ENCODE results near the gene CCDC127. TPM values are rescaled to one million over a fixed set of nuclear protein-coding genes. Genes with fewer than 3 reads are reported as not detected.
"Not testable (repeated sequence)": the region's sequence is repeated elsewhere in the genome, so short reads cannot be mapped to it uniquely, and the experiment has no call there.

CCDC127 gene
- total RNA-seq, 2 experiments from 2014 or later: 1.9 to 2.8 TPM

- no peaks in the 10 kb centered on the region for H3K9me3 Mint-ChIP-seq
- intact Hi-C loops (cut with DNase I, micrococcal nuclease): no loop called here
- POLR2A ChIA-PET: no interaction called here
These were observed 50.4 kb downstream of the CCDC127 start for GRCh38 chr5:167511-167910.

DNA sequence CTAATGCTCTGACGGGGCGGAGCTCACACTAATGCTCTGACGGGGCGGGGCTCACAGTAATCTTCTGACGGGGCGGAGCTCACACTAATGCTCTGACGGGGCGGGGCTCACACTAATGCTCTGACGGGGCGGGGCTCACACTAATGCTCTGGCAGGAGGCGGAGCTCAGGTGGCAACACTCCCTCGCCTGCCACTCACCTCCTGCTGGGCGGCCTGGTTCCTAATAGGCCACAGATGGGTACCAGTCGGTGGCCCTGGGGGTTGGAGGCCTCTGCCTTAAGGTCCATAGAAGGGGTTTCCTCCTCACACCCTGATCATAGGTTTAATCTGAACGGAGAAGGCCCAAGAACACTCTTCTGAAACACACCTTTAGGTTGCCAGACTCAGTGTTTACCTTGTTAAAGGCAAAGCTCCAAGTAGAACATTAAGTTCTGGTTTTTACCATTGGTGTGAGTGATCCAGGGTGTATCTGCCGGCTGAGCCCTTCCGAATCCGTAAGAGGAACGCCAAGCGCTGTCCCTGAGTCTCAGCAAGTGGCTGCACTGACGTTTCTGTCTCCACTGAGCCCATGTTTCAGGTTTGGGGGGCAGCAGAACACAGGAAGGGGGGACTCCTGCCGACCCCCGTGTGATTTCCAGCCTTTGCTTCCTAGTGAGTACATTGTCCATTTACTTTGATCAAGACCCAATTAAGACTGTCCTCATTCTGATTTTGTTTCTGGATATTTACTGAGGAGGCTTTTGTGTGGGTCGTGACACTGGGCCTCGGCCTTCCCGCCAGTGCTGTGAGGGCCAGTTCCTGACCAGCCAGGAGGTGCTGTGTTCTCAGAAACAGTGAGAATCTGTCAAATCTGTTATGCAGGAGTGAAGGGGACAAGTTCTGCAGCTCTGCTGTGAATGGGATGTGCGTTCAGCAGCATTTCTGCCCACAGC, 51.2 kb downstream of the CCDC127 start:
- Histone ChIP-seq H3K36me3 (ENCODE audit: insufficient read depth, low read length) (no peaks in the 10 kb centered on the region), H3K4me1 (ENCODE audit: insufficient read depth, low read length) (no peaks in the 10 kb centered on the region), H3K27ac (ENCODE audit: low read depth in 1 of 2, low read length in 2 of 2) (no peak overlapping the region), H3K4me3 (ENCODE audit: low read length) (no peak overlapping the region), H3K27me3 (ENCODE audit: control insufficient read depth in 1 of 2, insufficient read depth in 2 of 2, low read length in 2 of 2) (no peaks in the 10 kb centered on the region), H3K9me3 (ENCODE audit: control insufficient read depth in 1 of 2, insufficient read depth in 1 of 2, low read length in 2 of 2) (peaks cover 0 to 16% of the 10 kb centered on the region in 2 experiments)
- H3K36me3 Mint-ChIP-seq (ENCODE audit: low read depth): no peaks in the 10 kb centered on the region
- DNase-seq: peak in 1 of 14 experiments; percentile 17
- TF ChIP-seq, protein P1, sequence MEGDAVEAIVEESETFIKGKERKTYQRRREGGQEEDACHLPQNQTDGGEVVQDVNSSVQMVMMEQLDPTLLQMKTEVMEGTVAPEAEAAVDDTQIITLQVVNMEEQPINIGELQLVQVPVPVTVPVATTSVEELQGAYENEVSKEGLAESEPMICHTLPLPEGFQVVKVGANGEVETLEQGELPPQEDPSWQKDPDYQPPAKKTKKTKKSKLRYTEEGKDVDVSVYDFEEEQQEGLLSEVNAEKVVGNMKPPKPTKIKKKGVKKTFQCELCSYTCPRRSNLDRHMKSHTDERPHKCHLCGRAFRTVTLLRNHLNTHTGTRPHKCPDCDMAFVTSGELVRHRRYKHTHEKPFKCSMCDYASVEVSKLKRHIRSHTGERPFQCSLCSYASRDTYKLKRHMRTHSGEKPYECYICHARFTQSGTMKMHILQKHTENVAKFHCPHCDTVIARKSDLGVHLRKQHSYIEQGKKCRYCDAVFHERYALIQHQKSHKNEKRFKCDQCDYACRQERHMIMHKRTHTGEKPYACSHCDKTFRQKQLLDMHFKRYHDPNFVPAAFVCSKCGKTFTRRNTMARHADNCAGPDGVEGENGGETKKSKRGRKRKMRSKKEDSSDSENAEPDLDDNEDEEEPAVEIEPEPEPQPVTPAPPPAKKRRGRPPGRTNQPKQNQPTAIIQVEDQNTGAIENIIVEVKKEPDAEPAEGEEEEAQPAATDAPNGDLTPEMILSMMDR (IDR thresholded peaks at IDR 0.05): no peak
- no peak overlapping the region for H3K4me3 Mint-ChIP-seq
- H3K27me3 Mint-ChIP-seq: no peaks in the 10 kb centered on the region
- no peaks in the 10 kb centered on the region for H3K9me3 Mint-ChIP-seq
- ChIA-PET CTCF (no interaction called here), POLR2A (no interaction called here)
- no peak overlapping the region for H3K27ac Mint-ChIP-seq
- intact Hi-C loops (cut with DNase I, micrococcal nuclease): no loop called here
- no peak for ATAC-seq (ENCODE audit: poor library complexity)
- no peaks in the 10 kb centered on the region for H3K4me1 Mint-ChIP-seq (ENCODE audit: low read depth)

More at GRCh38 chr5:167511-167910, 50.4 kb downstream of the CCDC127 start:
- H3K4me3 ChIP-seq (ENCODE audit: low read length): no peak overlapping the region
- no peak for ATAC-seq (ENCODE audit: poor library complexity)
- TF ChIP-seq, protein P1 (IDR thresholded peaks at IDR 0.05): no peak
- CTCF ChIA-PET: no interaction called here
- H3K4me1 ChIP-seq (ENCODE audit: insufficient read depth, low read length): no peaks in the 10 kb centered on the region
- no peaks in the 10 kb centered on the region for H3K27me3 ChIP-seq (ENCODE audit: control insufficient read depth in 1 of 2, insufficient read depth in 2 of 2, low read length in 2 of 2)
- DNase-seq: peak in 1 of 14 experiments; percentile 27
- H3K9me3 ChIP-seq (ENCODE audit: control insufficient read depth in 1 of 2, insufficient read depth in 1 of 2, low read length in 2 of 2): peaks cover 0 to 16% of the 10 kb centered on the region in 2 experiments
- H3K36me3 ChIP-seq (ENCODE audit: insufficient read depth, low read length): no peaks in the 10 kb centered on the region
- no peaks in the 10 kb centered on the region for H3K4me1 Mint-ChIP-seq (ENCODE audit: low read depth)
- H3K27ac Mint-ChIP-seq: no peak overlapping the region
- no peaks in the 10 kb centered on the region for H3K27me3 Mint-ChIP-seq
- H3K27ac ChIP-seq (ENCODE audit: low read depth in 1 of 2, low read length in 2 of 2): no peak overlapping the region
- no peaks in the 10 kb centered on the region for H3K36me3 Mint-ChIP-seq (ENCODE audit: low read depth)
- H3K4me3 Mint-ChIP-seq: no peak overlapping the region

DNA sequence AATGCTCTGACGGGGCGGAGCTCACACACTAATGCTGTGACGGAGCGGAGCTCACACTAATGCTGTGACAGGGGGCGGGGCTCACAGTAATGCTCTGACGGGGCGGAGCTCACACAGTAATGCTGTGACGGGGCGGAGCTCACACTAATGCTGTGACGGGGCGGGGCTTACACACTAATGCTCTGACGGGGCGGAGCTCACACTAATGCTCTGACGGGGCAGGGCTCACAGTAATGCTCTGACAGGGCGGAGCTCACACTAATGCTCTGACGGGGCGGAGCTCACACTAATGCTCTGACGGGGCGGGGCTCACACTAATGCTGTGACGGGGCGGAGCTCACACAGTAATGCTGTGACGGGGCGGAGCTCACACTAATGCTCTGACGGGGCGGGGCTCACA, 53.2 kb downstream of the CCDC127 start:
- H3K36me3 Mint-ChIP-seq (ENCODE audit: low read depth); H3K27ac ChIP-seq (ENCODE audit: low read depth in 1 of 2, low read length in 2 of 2); H3K4me1 ChIP-seq (ENCODE audit: insufficient read depth, low read length); H3K4me1 Mint-ChIP-seq (ENCODE audit: low read depth); H3K27me3 ChIP-seq (ENCODE audit: control insufficient read depth in 1 of 2, insufficient read depth in 2 of 2, low read length in 2 of 2); H3K36me3 ChIP-seq (ENCODE audit: insufficient read depth, low read length); ATAC-seq (ENCODE audit: poor library complexity); POLR2A ChIA-PET; CTCF ChIA-PET; H3K4me3 Mint-ChIP-seq; H3K27ac Mint-ChIP-seq; intact Hi-C loops (cut with DNase I, micrococcal nuclease); H3K4me3 ChIP-seq (ENCODE audit: low read length); H3K9me3 Mint-ChIP-seq: not testable (repeated sequence)
- peaks cover 0 to 16% of the 10 kb centered on the region in 2 experiments for H3K9me3 ChIP-seq (ENCODE audit: control insufficient read depth in 1 of 2, insufficient read depth in 1 of 2, low read length in 2 of 2)
- H3K27me3 Mint-ChIP-seq: peaks cover 14% of the 10 kb centered on the region
- peak in 1 of 14 experiments; percentile 37 for DNase-seq
